ENCODE measurements around the gene SEMA3F. TPM values are rescaled to one million over a fixed set of nuclear protein-coding genes. Genes with fewer than 3 reads are reported as not detected.

SEMA3F gene
- total and polyA plus RNA-seq, 2 of the 4 experiments (the other 2 are of a cell fraction), result 7.3 to 23.3 TPM

DNA sequence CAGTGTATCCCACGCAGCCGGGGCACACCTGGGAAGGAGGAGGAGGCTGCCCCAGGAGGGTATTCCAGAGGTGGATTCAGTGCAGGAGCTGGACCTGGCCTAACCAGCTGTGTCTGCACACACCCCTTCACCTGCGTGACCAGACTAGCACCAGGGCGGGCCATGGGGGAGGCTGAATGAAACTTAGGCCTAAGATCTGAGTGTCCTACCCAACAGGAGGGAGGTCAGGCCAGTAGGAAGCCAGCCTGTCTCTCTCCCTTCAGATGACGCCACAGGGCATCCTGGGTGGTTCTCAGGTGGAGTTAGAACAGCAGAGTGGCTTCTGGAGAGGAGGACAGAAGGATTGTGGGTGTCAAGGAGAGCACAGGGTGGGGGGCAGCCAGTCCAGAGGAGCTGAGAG lies 3.4 kb upstream of the SEMA3F start:
- H3K36me3 ChIP-seq (ENCODE audit: control insufficient read depth, insufficient read depth, low read length), result no peaks in the 10 kb centered on the region
- peaks cover 0 to 13% of the 10 kb centered on the region in 2 experiments; a peak in 3 of 4 replicates for H3K79me1 ChIP-seq (ENCODE audit: low read depth in 1 of 2, low read length in 2 of 2)
- no peak overlapping the region for H2BK20ac ChIP-seq (ENCODE audit: low read depth, low read length)
- H2BK15ac ChIP-seq (ENCODE audit: low read depth, low read length), result no peak overlapping the region
- peaks cover 10% of the 10 kb centered on the region for H3K9me1 ChIP-seq (ENCODE audit: insufficient read depth, low read length)
- dilution Hi-C loops (cut with HindIII; ENCODE audit: low sequenced_read_pairs, unreplicated experiment), result no loop called here
- TF ChIP-seq, protein P1, sequence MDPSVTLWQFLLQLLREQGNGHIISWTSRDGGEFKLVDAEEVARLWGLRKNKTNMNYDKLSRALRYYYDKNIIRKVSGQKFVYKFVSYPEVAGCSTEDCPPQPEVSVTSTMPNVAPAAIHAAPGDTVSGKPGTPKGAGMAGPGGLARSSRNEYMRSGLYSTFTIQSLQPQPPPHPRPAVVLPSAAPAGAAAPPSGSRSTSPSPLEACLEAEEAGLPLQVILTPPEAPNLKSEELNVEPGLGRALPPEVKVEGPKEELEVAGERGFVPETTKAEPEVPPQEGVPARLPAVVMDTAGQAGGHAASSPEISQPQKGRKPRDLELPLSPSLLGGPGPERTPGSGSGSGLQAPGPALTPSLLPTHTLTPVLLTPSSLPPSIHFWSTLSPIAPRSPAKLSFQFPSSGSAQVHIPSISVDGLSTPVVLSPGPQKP (IDR thresholded peaks at IDR 0.05; ENCODE audit: borderline replicate concordance, low read depth, low read length), result no peak
- TF ChIP-seq RAD21 (IDR thresholded peaks at IDR 0.05; ENCODE audit: low read length) (no peak), NFE2L2 (IDR thresholded peaks at IDR 0.05; ENCODE audit: low read depth, low read length) (no peak), CTCF (conservative IDR thresholded peaks at IDR 0.05; ENCODE audit: low read depth, low read length) (no peak), CHD1 (IDR thresholded peaks at IDR 0.05; ENCODE audit: low read depth, low read length) (no peak)
- H3K27me3 ChIP-seq (ENCODE audit: control insufficient read depth, insufficient read depth, low read length), result peaks cover 7% of the 10 kb centered on the region; the same call in 1 of the 2 replicates
- no peak overlapping the region for H3K14ac ChIP-seq (replicated peaks; ENCODE audit: low read depth, low read length)
- H3K56ac ChIP-seq (ENCODE audit: extremely low read depth, insufficient read depth, low read length), result no peak overlapping the region
- ChIA-PET POLR2A (ENCODE audit: unreplicated experiment) (no interaction called here), CTCF (no interaction called here)
- DNase-seq (no peak), ATAC-seq (ENCODE audit: low read depth) (no peak)
- no TSS peak for BruUV-seq (replicated peaks)
- intact Hi-C loops (cut with micrococcal nuclease), result no loop called here
- 100% methylated on average over 1 of the region's 5 CpGs; no CpG with 5 or more reads in 1 of the 2 experiments for WGBS, 2 experiments (ENCODE audit: extremely low coverage in 2 of 2, insufficient read length in 1 of 2)
- H3K9ac ChIP-seq (ENCODE audit: low read depth, low read length), result no peak overlapping the region
- H3K4me2 ChIP-seq (ENCODE audit: low read depth, low read length), result no peak overlapping the region
- no peak overlapping the region for H2AK9ac ChIP-seq (replicated peaks; ENCODE audit: low read depth, low read length, poor library complexity)
- peaks cover 15% of the 10 kb centered on the region for H3K4me1 ChIP-seq (ENCODE audit: control insufficient read depth, insufficient read depth, low read length)
- no peak overlapping the region for H4K8ac ChIP-seq (ENCODE audit: low read depth in 2 of 2, low read length in 2 of 2)
- H2BK120ac ChIP-seq (ENCODE audit: low read depth, low read length), result no peak overlapping the region
- H3K9me3 ChIP-seq (ENCODE audit: control insufficient read depth, insufficient read depth, low read length), result no peaks in the 10 kb centered on the region
- no peak overlapping the region for H2BK5ac ChIP-seq (ENCODE audit: low read depth, low read length, poor library complexity, severe bottlenecking)
- no peak overlapping the region for H4K91ac ChIP-seq (ENCODE audit: insufficient read depth, low read depth, low read length)
- no peak overlapping the region for H2AK5ac ChIP-seq (ENCODE audit: low read depth, low read length)
- H3K4me3 ChIP-seq (ENCODE audit: insufficient read depth, low read depth, low read length), result no peak overlapping the region
- 0 out of 2 replicates have a peak, but pooled peaks cover 4% of the 10 kb centered on the region for H4K20me1 ChIP-seq (ENCODE audit: insufficient read depth, low read length)
- H2AFZ ChIP-seq (replicated peaks; ENCODE audit: low read length, poor library complexity), result no peak overlapping the region
- in situ Hi-C loops (cut with MboI; ENCODE audit: low sequenced_read_pairs), result no loop called here
- no peak overlapping the region for H4K5ac ChIP-seq (ENCODE audit: low read depth, low read length)
- no peak overlapping the region for H3K4ac ChIP-seq (ENCODE audit: low read depth, low read length)
- H3K18ac ChIP-seq (ENCODE audit: low read depth, low read length), result no peak overlapping the region
- H3K27ac ChIP-seq (ENCODE audit: insufficient read depth, low read length), result no peak overlapping the region
- H3K23ac ChIP-seq (ENCODE audit: low read depth, low read length), result no peak overlapping the region
